Measurements from ENCODE around the gene NCK2.

The NCK2 gene

DNA sequence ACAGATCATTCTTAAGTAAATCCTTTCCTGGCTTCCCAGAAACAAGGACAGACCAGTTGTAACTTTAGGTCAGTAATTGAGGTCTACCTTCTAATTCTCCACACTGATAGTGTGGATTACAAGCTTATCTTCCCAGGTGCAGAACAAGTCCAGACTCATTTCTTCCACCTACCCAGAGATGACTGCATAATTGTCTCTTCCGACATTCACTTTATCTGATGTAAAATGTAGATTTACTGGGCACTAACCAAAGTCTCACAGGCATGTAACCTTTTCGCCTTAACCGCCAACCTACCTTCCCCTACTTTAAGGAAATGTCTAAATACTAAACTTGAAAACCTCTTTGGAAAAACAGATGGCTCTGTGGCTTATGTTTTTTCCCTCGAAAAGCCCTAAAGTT lies 96.2 kb downstream of the NCK2 start:
- no peak for DNase-seq (ENCODE audit: low read depth)
- TF ChIP-seq, protein P1, sequence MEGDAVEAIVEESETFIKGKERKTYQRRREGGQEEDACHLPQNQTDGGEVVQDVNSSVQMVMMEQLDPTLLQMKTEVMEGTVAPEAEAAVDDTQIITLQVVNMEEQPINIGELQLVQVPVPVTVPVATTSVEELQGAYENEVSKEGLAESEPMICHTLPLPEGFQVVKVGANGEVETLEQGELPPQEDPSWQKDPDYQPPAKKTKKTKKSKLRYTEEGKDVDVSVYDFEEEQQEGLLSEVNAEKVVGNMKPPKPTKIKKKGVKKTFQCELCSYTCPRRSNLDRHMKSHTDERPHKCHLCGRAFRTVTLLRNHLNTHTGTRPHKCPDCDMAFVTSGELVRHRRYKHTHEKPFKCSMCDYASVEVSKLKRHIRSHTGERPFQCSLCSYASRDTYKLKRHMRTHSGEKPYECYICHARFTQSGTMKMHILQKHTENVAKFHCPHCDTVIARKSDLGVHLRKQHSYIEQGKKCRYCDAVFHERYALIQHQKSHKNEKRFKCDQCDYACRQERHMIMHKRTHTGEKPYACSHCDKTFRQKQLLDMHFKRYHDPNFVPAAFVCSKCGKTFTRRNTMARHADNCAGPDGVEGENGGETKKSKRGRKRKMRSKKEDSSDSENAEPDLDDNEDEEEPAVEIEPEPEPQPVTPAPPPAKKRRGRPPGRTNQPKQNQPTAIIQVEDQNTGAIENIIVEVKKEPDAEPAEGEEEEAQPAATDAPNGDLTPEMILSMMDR (conservative IDR thresholded peaks at IDR 0.05; ENCODE audit: low read depth, low read length) = no peak
- no peak overlapping the region for H3K4me3 ChIP-seq (ENCODE audit: low read depth, low read length)

DNA sequence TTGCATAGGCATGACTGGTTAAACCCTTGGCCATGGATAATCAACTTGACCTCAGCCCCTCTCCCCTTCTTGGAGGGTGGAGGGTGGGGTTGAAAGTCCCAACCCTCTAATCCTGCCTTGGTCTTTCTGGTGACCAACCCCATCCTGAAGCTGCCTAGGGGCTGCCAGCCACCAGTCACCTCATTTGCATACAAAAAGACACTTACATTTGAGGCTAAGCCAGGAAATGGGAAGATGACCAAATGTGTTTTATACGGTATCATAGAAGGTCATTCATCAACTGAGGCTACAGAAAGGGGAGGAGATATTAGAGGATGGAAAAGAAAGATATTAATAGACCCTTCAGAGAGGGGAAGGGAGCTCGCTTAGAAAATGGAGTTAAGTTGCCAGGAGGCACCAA lies 96.8 kb downstream of the NCK2 start:
- DNase-seq (ENCODE audit: low read depth) = no peak
- TF ChIP-seq, protein P1 (conservative IDR thresholded peaks at IDR 0.05; ENCODE audit: low read depth, low read length) = no peak
- H3K4me3 ChIP-seq (ENCODE audit: low read depth, low read length) = no peak overlapping the region

DNA sequence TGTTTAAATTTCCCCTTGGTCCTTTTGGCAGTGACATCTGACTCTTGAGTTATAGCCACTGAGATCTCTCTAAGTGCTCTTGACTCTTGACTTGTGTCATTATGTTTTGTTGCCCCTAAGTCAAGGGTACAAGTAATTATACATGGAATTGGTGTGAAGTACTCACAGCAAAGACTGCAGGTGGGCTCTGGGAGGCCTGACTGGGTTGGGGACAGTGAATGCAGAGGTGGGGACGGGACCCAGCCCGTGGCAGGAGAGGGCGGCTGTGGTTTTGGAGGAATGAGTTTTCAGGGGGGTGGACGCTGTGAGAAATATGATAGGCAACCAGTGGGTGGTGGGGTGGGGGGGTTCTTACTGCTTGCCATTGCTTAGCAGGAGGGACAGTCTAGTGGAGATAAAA lies 97.8 kb downstream of the NCK2 start:
- H3K4me3 ChIP-seq (ENCODE audit: low read depth, low read length) = no peak overlapping the region
- TF ChIP-seq, protein P1 (conservative IDR thresholded peaks at IDR 0.05; ENCODE audit: low read depth, low read length) = no peak
- no peak for DNase-seq (ENCODE audit: low read depth)

DNA sequence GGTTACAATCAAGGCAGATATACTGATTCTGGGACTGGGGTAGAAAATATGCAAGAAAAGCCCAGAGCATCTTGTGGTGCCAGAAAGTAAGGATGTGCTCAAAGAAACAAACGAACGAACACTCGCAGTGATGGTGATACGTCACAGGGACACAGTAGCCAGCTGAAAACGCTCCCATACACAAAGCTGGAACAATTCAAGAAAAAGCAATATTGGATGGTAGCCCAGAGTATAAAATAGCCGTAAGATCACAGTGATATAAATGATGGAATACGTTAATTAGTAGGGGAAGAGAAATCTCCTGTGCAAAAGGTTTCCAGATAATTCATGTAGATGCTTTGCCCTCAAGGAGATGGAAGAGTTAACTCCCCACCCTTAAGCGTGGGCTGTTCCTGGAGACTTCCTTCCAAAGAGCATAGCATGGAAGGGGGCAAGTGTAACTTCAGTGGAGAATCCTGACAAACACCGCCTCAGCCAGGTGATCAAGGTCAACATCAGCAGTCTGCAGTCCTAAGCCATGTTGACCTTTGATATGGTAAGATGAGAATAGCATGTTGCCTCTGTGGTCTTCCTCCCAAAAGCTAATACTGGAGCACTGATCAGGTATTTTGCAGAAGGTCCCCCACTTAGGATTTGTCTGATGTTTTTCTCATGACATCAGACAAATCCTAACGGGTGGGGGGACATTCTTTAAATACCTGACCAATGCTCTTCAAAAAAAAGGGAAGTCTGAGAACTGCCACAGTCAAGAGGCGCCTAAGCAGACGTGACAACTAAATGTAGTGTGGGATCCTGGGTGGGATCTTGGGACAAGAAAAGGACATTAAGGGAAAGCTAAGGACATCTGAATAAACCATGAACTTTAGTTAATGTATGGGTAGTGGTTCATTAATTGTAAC lies 99.0 kb downstream of the NCK2 start:
- no peak for DNase-seq (ENCODE audit: low read depth)
- TF ChIP-seq, protein P1 (conservative IDR thresholded peaks at IDR 0.05; ENCODE audit: low read depth, low read length) = no peak
- H3K4me3 ChIP-seq (ENCODE audit: low read depth, low read length) = no peak overlapping the region

DNA sequence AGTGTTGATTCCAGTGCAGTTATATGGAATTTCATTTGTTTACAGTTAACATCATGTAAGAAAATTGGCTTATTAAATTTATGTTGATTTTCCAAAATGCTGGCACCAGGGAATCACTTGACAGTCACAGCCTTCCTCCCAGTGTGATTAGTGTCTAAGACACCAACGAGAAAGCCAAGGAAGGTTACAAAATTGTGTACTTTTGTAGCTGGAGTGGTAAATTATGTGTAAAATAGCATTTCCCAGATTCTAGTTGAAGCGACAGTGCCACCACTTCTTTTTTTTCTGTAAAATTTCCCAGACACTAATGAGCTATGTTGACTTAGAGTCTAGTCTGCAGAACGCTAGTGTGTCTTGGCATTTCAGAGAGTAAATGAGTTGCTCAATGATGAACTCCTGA lies 101.3 kb downstream of the NCK2 start:
- TF ChIP-seq, protein P1 (conservative IDR thresholded peaks at IDR 0.05; ENCODE audit: low read depth, low read length) = no peak
- DNase-seq (ENCODE audit: low read depth) = no peak
- H3K4me3 ChIP-seq (ENCODE audit: low read depth, low read length) = no peak overlapping the region

DNA sequence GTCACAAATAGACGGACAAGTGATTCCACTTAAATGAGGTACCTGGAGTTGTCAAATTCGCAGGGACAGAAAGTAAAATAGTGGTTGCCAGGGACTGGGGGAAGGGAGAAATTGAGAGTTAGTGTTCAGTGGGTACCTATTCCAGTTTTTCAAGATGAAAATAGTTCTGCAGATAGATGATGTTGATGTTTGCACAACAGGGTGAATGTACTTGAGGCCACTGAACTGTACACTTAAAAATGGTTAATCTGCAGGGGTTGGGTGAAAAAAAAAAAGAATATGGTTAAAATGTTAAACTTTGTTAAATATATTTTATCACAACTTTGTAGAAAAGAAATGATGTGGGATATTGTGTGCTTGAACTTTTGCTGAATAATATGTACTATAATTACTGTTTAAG lies 102.3 kb downstream of the NCK2 start:
- TF ChIP-seq, protein P1 (conservative IDR thresholded peaks at IDR 0.05; ENCODE audit: low read depth, low read length) = no peak
- DNase-seq (ENCODE audit: low read depth) = no peak
- no peak overlapping the region for H3K4me3 ChIP-seq (ENCODE audit: low read depth, low read length)

DNA sequence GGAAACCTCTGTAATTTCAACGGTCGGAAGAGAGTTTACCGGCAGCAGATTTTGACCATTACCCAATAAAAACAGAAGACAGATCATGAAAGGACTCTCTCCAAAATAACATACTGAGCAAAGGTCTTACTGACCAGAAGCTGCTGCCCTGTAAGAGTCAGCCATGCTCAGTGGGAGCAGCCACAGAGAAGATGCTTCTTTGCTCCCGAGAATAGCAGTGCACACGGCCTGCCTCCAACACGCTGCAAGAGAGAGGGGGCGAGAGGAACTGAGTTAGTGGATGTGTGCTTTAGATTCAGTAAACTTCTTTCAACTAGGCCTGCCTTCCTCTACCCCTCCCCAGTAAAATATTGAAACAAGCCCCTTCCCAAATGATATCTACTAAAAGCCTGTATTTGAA lies 103.7 kb downstream of the NCK2 start:
- DNase-seq (ENCODE audit: low read depth) = peak; percentile 23
- TF ChIP-seq, protein P1 (conservative IDR thresholded peaks at IDR 0.05; ENCODE audit: low read depth, low read length) = no peak
- H3K4me3 ChIP-seq (ENCODE audit: low read depth, low read length) = no peak overlapping the region
